Suppressor macrophage treated with lipopolysaccharide for 4 hours (primary cell): ENCODE results near the gene CTNNA3.

ENCODE experiments used
- DNase-seq: peaks from one replicate; pipeline ENCODE4 v3.0.0-alpha.2; 2020

CTNNA3 gene

GRCh38 chr10:67098461-67098860 lies 597.5 kb downstream of the CTNNA3 start:
- no peak for DNase-seq

GRCh38 chr10:67095531-67095930 lies 600.5 kb downstream of the CTNNA3 start:
- DNase-seq, result no peak

DNA sequence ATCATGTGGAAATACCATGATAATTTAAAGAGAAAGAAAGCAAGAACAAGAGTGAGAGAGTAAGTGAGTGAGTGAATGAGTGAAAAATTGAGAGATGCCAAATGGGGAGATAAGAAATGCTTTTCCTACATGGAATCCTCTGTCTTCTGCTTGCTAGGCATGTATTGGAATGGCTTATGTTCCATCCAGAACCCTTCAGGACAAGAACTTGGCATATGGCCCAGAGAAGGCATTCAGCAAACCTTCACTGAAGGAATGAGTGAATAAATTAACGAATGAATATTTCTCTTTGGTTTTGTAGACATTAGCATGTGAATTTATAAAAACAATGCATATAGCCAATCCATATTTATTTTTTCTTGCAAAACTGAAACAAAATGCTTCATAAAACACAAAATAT lies 608.0 kb downstream of the CTNNA3 start:
- no peak for DNase-seq

DNA sequence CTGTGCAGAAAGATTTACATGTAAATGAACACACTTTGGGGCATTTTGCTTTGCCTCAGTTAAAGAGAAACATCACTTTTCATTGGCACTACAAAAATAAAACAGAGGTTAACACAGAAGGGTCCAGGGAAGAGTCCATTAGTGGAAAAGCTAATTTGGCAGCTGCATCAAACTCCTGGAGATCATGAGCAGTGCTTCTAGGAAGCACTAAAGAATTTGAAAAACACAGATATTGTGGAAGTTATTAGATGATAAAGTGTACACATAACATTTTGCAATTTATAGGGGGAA lies 608.9 kb downstream of the CTNNA3 start:
- DNase-seq, result no peak

GRCh38 chr10:67086327-67087134 lies 609.5 kb downstream of the CTNNA3 start:
- DNase-seq, result no peak

DNA sequence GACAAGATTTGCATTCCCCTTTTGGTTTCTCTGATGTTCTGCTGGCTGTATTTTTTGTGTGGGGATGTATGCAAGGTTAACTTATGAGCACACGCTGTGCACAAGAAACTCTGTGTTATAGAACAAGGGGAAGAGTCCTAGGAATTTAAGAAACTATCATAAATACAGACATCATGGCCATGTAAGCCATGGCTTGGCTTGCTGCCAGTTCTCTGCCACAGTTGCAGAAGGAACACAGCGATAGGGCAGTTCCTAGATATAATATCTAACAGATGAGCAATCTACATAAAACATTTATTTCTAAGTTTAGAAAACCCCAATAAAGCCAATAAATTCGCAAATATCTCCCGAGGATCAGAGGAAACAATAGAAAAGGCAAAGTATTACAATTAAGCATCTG lies 616.9 kb downstream of the CTNNA3 start:
- DNase-seq, result no peak

DNA sequence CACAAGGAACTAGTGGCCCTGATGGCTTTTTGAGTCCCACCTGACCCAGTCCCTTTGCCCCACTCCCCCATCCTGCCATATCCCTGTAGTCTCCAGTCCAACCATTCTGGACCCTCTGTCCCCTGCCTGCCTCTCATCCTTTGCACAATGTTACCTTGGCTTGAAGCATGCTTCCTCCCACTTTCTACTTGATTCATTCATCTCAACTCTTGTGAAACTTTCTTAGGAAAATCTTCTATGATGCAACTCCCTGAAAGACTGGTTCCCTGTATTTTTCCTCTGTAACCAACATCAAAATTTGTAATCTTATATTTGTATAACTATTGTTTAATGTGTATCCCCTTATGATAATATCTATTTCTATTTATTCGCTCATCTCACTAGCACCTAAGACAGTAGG lies 618.6 kb downstream of the CTNNA3 start:
- DNase-seq, result no peak

- no peak for DNase-seq
These were observed 619.9 kb downstream of the CTNNA3 start for GRCh38 chr10:67076144-67076543.

- DNase-seq, result no peak
These were observed 620.5 kb downstream of the CTNNA3 start for GRCh38 chr10:67075491-67075971.

DNA sequence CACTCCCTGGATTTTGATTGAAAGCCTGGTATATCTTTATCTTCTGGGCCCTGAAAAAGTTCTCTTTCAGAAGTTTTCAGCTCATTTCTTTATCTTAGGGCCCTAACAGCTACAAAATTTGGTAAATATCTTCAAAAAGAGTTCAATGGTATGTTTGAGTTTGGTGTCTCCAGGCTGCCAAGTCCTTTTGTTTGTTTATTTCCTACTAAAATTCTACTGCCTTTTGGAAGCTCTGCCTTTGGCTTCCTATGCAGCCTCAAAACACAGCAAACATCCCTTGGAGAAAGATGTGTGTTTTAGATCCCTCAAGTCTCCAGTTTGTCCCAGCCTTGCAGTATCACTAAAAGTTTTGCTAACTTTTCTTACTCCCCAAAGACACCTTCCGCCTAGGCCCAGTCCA lies 623.3 kb downstream of the CTNNA3 start:
- DNase-seq, result no peak

GRCh38 chr10:67050415-67050814 lies 645.6 kb downstream of the CTNNA3 start:
- no peak for DNase-seq

DNA sequence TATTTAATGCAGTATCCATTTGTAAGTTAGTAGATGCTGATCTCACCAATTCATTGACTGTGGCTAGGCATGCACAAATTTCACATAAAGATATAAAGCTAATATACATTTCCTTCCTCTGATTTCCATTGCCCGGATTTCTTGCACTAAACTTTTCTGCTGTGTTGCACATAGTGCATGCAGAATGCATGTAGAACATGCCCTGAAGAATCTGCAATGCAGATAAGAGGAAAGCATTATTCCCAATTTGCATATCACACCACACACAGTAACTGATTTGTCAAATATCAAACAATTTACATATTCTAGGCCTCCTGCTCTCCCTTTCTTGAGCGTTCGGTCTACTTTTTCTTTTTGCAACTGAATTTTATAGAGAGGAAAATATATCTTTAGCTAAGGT lies 646.0 kb downstream of the CTNNA3 start:
- no peak for DNase-seq

GRCh38 chr10:67046507-67046906 lies 649.5 kb downstream of the CTNNA3 start:
- no peak for DNase-seq

- no peak for DNase-seq
These were observed 650.6 kb downstream of the CTNNA3 start for GRCh38 chr10:67045404-67045803.

GRCh38 chr10:67043041-67043440 lies 653.0 kb downstream of the CTNNA3 start:
- no peak for DNase-seq

DNA sequence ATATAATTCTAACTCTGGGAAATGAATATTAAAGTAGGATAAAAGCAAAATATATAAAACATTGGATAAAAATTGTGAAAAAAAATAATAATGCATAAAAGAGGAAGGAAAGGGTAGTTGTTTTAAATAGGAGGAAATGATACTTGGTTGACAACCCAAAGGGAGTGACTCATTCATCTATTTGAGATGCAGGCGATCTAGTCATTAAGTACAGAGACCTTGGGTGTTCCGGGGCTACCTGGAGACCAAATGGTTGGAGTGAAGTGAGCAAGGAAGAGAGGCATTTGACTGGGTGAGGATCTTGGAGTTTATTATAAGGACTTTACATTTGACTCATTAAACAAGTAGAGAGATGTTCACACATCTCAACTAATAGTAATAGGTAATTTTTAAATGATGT lies 659.2 kb downstream of the CTNNA3 start:
- peak; percentile 49 for DNase-seq

DNA sequence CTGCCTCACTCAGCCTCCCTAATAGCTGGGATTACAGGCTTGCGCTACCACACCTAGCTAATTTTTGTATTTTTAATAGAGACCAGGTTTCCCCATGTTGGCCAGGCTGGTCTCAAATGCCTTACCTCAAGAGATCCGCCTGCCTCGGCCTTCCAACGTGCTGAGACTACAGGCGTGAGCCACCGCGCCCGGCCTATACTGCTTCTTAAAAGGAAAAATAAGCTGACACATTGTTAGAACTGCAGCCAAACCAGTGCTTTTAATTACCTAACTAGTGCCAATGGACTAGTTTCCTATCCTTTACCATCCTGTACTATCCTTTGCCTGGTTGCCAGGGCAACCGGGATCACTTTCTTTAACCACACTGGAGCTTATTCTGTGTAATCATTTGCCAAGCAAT lies 662.1 kb downstream of the CTNNA3 start:
- no peak for DNase-seq

GRCh38 chr10:67022099-67022498 lies 673.9 kb downstream of the CTNNA3 start:
- no peak for DNase-seq

GRCh38 chr10:67017218-67017617 lies 678.8 kb downstream of the CTNNA3 start:
- DNase-seq, result no peak

- DNase-seq, result peak; percentile 12
These were observed 680.8 kb downstream of the CTNNA3 start for GRCh38 chr10:67015225-67015624.

GRCh38 chr10:67011981-67012380 lies 684.0 kb downstream of the CTNNA3 start:
- DNase-seq, result peak; percentile 1

GRCh38 chr10:67011480-67011879 lies 684.5 kb downstream of the CTNNA3 start:
- no peak for DNase-seq

GRCh38 chr10:67005981-67006380 lies 690.0 kb downstream of the CTNNA3 start:
- DNase-seq, result no peak

DNA sequence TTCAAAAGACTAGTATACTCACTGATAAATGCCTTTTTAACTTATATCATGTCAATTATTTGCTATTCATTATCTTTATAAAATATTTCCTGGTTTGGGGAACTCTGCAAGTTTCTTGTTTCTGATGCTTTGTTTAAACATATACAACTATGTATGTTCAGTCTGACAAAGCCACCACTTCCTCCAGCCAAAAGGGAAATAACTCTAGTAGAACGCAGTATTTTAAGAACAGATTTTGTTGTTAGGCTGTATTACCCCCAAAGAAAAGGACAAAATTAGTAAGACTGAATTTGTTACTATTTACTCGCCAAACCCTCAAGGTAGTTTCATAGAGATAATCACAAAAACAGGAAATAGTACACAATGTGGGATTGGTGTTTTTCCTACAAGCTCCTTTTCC lies 691.3 kb downstream of the CTNNA3 start:
- DNase-seq, result no peak
